ENCODE results near the gene PPOX.

The PPOX gene

GRCh38 chr1:161165742-161166668 is at the start of gene PPOX:
PPOX (plus strand) TSS chr1:161166426; CDS start chr1:161166848, 422 bp downstream.
- DNase-seq (ENCODE audit: low read depth in 3 of 3, low spot score in 1 of 3), result peak; percentile 73 to 79 (median 78)

GRCh38 chr1:161117759-161118581 is 48.3 kb upstream of the PPOX start, which contains the start of the genes NIT1 and PFDN2:
NIT1 (plus strand) TSS chr1:161118105; CDS start chr1:161118177, 72 bp downstream.
PFDN2 (minus strand) TSS chr1:161118037; CDS start chr1:161118026, 11 bp downstream.
- DNase-seq (ENCODE audit: low read depth in 3 of 3, low spot score in 1 of 3), result peak; percentile 49 to 75 (median 56)

GRCh38 chr1:161119092-161119903 is 46.9 kb upstream of the PPOX start:
- peak in 2 of 3 donors; percentile 15 to 41 for DNase-seq (ENCODE audit: low read depth in 3 of 3, low spot score in 1 of 3)

GRCh38 chr1:161121042-161121650 is 45.1 kb upstream of the PPOX start:
- DNase-seq (ENCODE audit: low read depth in 3 of 3, low spot score in 1 of 3), result no peak

- DNase-seq (ENCODE audit: low read depth in 3 of 3, low spot score in 1 of 3), result no peak
Measured at GRCh38 chr1:161121834-161122233, 44.4 kb upstream of the PPOX start.

GRCh38 chr1:161122967-161123366 is 43.3 kb upstream of the PPOX start:
- no peak for DNase-seq (ENCODE audit: low read depth in 3 of 3, low spot score in 1 of 3)

GRCh38 chr1:161127649-161128048 is 38.6 kb upstream of the PPOX start:
- DNase-seq (ENCODE audit: low read depth in 3 of 3, low spot score in 1 of 3), result no peak

GRCh38 chr1:161128591-161129420 is 37.4 kb upstream of the PPOX start:
- DNase-seq (ENCODE audit: low read depth in 3 of 3, low spot score in 1 of 3), result no peak

- DNase-seq (ENCODE audit: low read depth in 3 of 3, low spot score in 1 of 3), result no peak
Measured at GRCh38 chr1:161130266-161130665, 36.0 kb upstream of the PPOX start.

- DNase-seq (ENCODE audit: low read depth in 3 of 3, low spot score in 1 of 3), result no peak
Measured at GRCh38 chr1:161131523-161132409, 34.5 kb upstream of the PPOX start.

- peak; percentile 78 to 83 (median 81) for DNase-seq (ENCODE audit: low read depth in 3 of 3, low spot score in 1 of 3)
Measured at GRCh38 chr1:161132410-161133219, 33.6 kb upstream of the PPOX start, which contains the start of gene DEDD. DEDD (minus strand) TSS chr1:161132667; CDS start chr1:161124462, 8,205 bp downstream.

GRCh38 chr1:161133220-161133740 is 32.9 kb upstream of the PPOX start:
- no peak for DNase-seq (ENCODE audit: low read depth in 3 of 3, low spot score in 1 of 3)

GRCh38 chr1:161137881-161138280 is 28.3 kb upstream of the PPOX start:
- no peak for DNase-seq (ENCODE audit: low read depth in 3 of 3, low spot score in 1 of 3)

GRCh38 chr1:161138431-161138830 is 27.8 kb upstream of the PPOX start:
- no peak for DNase-seq (ENCODE audit: low read depth in 3 of 3, low spot score in 1 of 3)

GRCh38 chr1:161139766-161140165 is 26.5 kb upstream of the PPOX start:
- no peak for DNase-seq (ENCODE audit: low read depth in 3 of 3, low spot score in 1 of 3)

- DNase-seq (ENCODE audit: low read depth in 3 of 3, low spot score in 1 of 3), result no peak
Measured at GRCh38 chr1:161140755-161141400, 25.3 kb upstream of the PPOX start.

GRCh38 chr1:161145832-161146231 is 20.4 kb upstream of the PPOX start:
- DNase-seq (ENCODE audit: low read depth in 3 of 3, low spot score in 1 of 3), result no peak
